ENCODE results near the gene KEL.
"Not testable (repeated sequence)": the region's sequence is repeated elsewhere in the genome, so short reads cannot be mapped to it uniquely, and the experiment has no call there.

Gene KEL

DNA sequence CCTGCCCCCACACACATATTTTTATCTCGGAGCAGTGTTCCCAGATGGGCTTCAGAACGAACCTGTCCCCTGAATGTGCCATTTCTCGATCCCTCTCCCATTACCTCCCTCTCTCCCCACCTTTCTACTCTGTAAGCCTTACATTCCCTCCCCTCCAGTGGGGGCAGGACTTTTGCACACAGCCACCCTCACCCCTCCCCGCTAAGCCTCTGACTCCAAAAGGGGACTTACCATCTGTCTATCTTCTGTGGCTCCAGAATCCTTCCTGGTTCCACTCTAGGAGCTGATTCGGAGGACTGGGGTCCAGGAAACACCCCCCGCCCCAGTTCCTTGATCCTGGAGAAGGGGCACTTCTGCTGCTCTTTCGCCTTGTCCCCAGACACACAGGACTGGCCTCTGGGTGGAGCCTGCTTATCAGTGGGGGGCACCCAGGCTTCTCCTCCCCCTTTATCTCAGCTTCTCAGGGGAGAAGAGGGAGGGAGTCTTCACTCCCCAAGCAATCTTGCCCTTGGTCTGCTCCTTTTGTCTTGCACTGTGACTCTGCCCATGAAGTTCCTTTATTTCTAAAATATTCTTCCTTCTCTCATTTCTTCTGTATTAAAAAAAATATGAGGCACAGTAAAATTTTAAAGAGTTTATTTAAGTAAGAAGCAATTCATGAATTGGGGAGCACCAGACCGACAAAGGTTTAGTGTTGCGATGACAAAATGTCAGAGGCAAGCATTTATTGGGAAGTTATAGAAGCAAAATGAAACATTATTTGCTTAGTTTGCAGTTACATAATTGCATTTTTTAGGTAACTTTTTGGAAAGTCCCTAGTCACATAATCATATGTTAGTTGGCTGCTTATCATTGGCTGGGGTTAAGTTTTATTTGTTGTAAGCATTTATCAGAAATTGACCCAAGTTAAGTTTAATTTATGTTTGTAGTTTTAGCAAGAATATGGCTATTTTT lies at the start of gene KEL:
Gene KEL (minus strand): TSS at position 391 of the 954 bp plus-strand sequence. CDS start 157 bp downstream, at position 234.
- DNase-seq: no peak

GRCh38 chr7:143008007-143008901 lies 46.1 kb upstream of the KEL start:
- DNase-seq: peak; percentile 52

DNA sequence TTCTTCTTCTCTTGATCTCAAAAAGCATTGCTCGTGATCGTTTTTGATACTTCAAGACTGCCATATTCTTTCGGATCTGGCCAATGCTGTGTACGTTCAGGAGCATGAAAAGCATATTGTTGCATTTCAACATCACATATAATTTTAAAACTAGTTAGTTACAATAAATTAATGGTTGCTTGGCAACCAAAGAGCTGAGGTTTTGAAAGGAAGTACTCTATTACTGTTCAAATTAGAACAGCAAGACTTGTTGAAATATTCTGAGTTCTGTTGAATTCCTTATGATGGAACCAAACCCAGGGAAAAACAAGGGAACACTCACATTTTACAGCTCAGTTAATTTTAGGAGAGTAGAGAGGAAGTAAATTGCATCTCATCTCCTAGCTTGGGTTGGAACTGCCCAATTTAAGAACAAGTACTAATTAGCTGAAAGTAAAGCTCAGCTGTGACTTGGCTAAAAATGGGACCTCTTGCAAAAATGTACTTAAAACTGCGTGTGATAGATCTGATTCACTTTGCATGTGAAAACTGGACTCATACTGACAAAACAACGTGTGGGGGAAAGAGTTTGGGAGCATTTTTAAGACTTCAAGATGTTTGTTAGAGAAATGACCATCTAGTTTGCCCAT lies 43.6 kb upstream of the KEL start:
- DNase-seq: no peak

- peak; percentile 56 for DNase-seq
These were observed 41.4 kb upstream of the KEL start for GRCh38 chr7:143003393-143004051.

GRCh38 chr7:143002898-143003297 lies 40.7 kb upstream of the KEL start:
- DNase-seq: no peak

- peak; percentile 28 for DNase-seq
These were observed 39.9 kb upstream of the KEL start for GRCh38 chr7:143002106-143002505.

- no peak for DNase-seq
These were observed 38.5 kb upstream of the KEL start for GRCh38 chr7:143000648-143001047.

- DNase-seq: no peak
These were observed 37.6 kb upstream of the KEL start for GRCh38 chr7:142999793-143000192.

- no peak for DNase-seq
These were observed 36.8 kb upstream of the KEL start for GRCh38 chr7:142998966-142999365.

GRCh38 chr7:142997456-142997989 lies 35.4 kb upstream of the KEL start:
- DNase-seq: no peak

- DNase-seq: no peak
These were observed 30.3 kb upstream of the KEL start for GRCh38 chr7:142992427-142992826.

DNA sequence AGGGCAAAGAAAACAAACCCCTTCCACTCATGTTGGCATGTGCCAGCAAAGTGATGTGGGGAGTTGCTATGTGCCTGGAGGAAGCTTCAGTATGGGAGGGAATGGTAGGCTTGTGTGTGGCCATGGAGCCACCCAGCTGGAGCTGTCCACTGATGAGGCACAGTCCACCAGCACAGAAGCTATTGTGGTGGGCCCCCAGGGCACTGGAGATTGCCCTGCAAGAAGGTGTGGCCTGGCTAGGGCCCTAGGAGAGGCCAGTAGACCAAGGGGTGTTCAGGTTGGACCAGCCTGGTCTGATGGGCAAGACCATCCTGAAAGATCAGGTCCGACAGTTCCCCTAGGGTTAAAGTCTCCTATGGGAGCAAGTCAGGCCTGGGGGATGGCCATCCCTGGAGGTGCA lies 22.1 kb upstream of the KEL start:
- no peak for DNase-seq

DNA sequence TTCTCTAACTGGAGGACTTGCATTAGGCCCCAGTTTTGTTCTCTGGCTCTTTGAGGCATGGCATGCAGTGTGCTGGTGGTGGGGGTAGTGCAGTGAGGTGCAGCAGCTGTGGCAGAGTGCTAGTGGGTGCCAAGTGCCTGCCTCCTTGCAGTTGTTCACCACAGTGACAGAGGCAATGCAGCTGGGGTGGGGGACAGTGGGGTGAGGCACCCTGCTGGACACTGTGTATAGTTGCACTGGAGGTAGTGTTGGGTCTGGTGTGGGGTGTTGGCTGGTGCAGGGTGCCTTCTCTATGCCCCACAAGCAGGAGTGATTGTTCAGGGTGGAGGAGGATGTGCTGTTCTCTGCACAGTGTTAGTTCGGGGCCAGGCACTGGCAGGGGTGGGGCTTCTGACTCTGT lies 21.7 kb upstream of the KEL start:
- DNase-seq: no peak

DNA sequence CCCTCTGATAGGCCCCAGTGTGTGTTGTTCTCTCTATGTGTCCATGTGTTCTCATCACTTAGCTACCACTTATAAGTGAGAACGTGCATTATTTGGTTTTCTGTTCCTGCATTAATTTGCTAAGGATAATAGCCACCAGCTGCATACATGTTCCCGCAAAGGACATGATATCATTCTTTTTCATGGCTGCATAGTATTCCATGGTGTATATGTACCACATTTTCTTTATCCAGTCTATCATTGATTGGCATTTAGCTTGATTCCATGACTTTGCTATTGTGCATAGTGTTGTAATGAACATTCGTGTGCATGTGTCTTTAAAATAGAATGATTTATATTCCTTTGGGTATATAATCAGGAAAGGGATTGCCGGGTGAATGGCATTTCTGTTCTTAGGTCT lies 16.2 kb upstream of the KEL start:
- not testable (repeated sequence) for DNase-seq

DNA sequence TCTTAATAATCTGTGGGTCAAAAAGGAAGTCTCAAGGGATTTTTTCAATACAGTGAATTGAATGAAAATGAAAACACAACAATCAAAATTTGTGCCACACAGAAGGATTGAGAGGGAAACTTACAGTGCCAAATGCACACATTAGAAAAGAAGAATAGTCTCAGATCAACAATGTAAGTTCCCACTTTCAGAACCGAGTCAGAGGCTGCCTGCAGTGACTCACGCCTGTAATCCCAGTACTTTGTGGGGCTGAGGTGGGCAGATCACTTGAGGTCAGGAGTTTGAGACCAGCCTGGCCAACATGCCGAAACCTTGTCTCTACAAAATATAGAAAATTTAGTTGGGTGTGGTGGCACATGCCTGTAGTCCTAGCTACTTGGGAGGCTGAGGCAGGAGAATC lies 12.5 kb upstream of the KEL start:
- no peak for DNase-seq

GRCh38 chr7:142969183-142969582 lies 7.0 kb upstream of the KEL start:
- DNase-seq: no peak

GRCh38 chr7:142968229-142968628 lies 6.1 kb upstream of the KEL start:
- no peak for DNase-seq

GRCh38 chr7:142964502-142965246 lies 2.5 kb upstream of the KEL start:
- DNase-seq: no peak

DNA sequence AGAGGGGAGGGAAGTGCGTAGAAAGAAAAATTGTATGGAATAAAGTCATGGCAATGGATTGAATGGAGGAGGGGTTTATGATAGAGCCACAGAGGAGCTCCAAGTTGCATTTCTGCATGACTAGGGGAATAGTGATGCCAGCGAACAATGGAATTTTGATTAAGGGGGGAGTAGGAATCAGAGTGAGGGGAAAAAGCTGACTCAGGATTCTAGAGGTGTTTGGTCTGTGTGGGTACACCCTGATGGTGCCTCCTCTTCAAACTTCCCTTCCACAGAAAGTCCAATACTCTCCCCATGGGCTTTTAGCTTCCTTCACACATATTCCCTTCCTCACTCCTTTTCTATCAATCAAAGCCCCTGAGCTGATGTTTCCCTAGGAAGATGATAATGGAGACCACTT lies 1.8 kb upstream of the KEL start:
- DNase-seq: no peak

- DNase-seq: no peak
These were observed 828 bp upstream of the KEL start for GRCh38 chr7:142962991-142963390.

DNA sequence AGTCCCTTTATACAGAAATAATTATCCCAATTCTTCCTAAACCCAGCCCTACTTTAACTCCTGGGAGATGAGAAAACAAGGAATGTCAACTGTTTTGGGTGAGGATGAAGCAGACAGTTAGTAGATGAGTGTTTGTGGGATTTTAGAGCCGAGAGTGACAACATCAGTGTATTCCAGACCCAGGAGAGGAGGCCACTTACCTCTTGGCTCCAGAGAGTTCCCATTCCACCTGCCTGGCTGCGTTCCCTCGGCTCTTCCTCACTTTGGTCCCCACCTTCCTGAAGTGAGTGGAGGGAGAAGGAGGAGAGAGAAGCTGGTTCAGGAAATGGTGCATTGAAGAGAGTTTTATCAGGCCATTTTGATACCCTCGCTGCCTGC lies 579 bp downstream of the KEL start:
- DNase-seq: no peak

All from HCEC 1CT (cell line).